ENCODE measurements around the gene RAB11FIP4.

The RAB11FIP4 gene

GRCh38 chr17:31490671-31491375, 99.3 kb downstream of the RAB11FIP4 start:
- TF ChIP-seq SIN3A (IDR thresholded peaks at IDR 0.05; ENCODE audit: borderline replicate concordance, insufficient read depth, low read length) = no peak
- TF ChIP-seq REST (IDR thresholded peaks at IDR 0.05; ENCODE audit: insufficient read depth in 1 of 2, low read depth in 2 of 2, low read length in 2 of 2) = no peak
- no peak for TF ChIP-seq POLR2AphosphoS5 (IDR thresholded peaks at IDR 0.05; ENCODE audit: low read depth, low read length)
- no peak for TF ChIP-seq TAF1 (IDR thresholded peaks at IDR 0.05; ENCODE audit: borderline replicate concordance, insufficient read depth, low read length)
- TF ChIP-seq FOXP2 (optimal IDR thresholded peaks at IDR 0.05; ENCODE audit: borderline replicate concordance, extremely low read depth, extremely low read length, insufficient read depth) = no peak

GRCh38 chr17:31491376-31492131, 100.1 kb downstream of the RAB11FIP4 start:
- no peak for TF ChIP-seq POLR2AphosphoS5 (IDR thresholded peaks at IDR 0.05; ENCODE audit: low read depth, low read length)
- TF ChIP-seq FOXP2 (optimal IDR thresholded peaks at IDR 0.05; ENCODE audit: borderline replicate concordance, extremely low read depth, extremely low read length, insufficient read depth) = no peak
- TF ChIP-seq SIN3A (IDR thresholded peaks at IDR 0.05; ENCODE audit: borderline replicate concordance, insufficient read depth, low read length) = no peak
- no peak for TF ChIP-seq TAF1 (IDR thresholded peaks at IDR 0.05; ENCODE audit: borderline replicate concordance, insufficient read depth, low read length)
- no peak for TF ChIP-seq REST (IDR thresholded peaks at IDR 0.05; ENCODE audit: insufficient read depth in 1 of 2, low read depth in 2 of 2, low read length in 2 of 2)

GRCh38 chr17:31492206-31492605, 100.7 kb downstream of the RAB11FIP4 start:
- TF ChIP-seq SIN3A (IDR thresholded peaks at IDR 0.05; ENCODE audit: borderline replicate concordance, insufficient read depth, low read length) = no peak
- no peak for TF ChIP-seq FOXP2 (optimal IDR thresholded peaks at IDR 0.05; ENCODE audit: borderline replicate concordance, extremely low read depth, extremely low read length, insufficient read depth)
- no peak for TF ChIP-seq TAF1 (IDR thresholded peaks at IDR 0.05; ENCODE audit: borderline replicate concordance, insufficient read depth, low read length)
- no peak for TF ChIP-seq POLR2AphosphoS5 (IDR thresholded peaks at IDR 0.05; ENCODE audit: low read depth, low read length)
- no peak for TF ChIP-seq REST (IDR thresholded peaks at IDR 0.05; ENCODE audit: insufficient read depth in 1 of 2, low read depth in 2 of 2, low read length in 2 of 2)

GRCh38 chr17:31492880-31493655, 101.6 kb downstream of the RAB11FIP4 start:
- no peak for TF ChIP-seq FOXP2 (optimal IDR thresholded peaks at IDR 0.05; ENCODE audit: borderline replicate concordance, extremely low read depth, extremely low read length, insufficient read depth)
- TF ChIP-seq SIN3A (IDR thresholded peaks at IDR 0.05; ENCODE audit: borderline replicate concordance, insufficient read depth, low read length) = no peak
- no peak for TF ChIP-seq TAF1 (IDR thresholded peaks at IDR 0.05; ENCODE audit: borderline replicate concordance, insufficient read depth, low read length)
- no peak for TF ChIP-seq REST (IDR thresholded peaks at IDR 0.05; ENCODE audit: insufficient read depth in 1 of 2, low read depth in 2 of 2, low read length in 2 of 2)
- no peak for TF ChIP-seq POLR2AphosphoS5 (IDR thresholded peaks at IDR 0.05; ENCODE audit: low read depth, low read length)

All from PFSK-1 (cell line).